GM12874 (cell line): ENCODE results near the gene TEX30.

ENCODE experiments used
- TF ChIP-seq, protein P1 (sequence below): IDR thresholded peaks from 2 replicates; pipeline ENCODE4 v1.5.1; 2011; ENCODE audit warnings: low read depth, mild to moderate bottlenecking, control low read depth, low read length, moderate library complexity; ENCODE audit not compliant: insufficient read depth

Gene TEX30

DNA sequence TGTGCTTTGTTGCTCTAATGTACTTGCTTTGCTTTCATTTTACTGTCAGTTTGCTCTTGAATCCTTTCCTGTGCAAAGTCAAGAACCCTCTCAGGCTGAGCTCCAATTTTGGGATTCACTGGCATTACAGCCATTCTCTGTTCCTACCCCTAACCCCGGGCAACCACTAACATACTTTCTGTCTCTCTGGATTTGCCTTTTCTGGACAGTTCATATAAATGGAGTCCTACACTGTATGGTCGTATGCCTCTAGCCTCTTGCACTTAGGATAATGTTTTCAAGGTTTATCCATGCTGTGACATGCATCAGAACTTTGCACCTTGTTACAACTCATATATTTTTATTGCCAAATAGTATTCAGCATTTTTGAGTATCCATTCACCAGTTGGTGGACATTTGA is 2.7 kb upstream of the TEX30 start:
- TF ChIP-seq, protein P1, sequence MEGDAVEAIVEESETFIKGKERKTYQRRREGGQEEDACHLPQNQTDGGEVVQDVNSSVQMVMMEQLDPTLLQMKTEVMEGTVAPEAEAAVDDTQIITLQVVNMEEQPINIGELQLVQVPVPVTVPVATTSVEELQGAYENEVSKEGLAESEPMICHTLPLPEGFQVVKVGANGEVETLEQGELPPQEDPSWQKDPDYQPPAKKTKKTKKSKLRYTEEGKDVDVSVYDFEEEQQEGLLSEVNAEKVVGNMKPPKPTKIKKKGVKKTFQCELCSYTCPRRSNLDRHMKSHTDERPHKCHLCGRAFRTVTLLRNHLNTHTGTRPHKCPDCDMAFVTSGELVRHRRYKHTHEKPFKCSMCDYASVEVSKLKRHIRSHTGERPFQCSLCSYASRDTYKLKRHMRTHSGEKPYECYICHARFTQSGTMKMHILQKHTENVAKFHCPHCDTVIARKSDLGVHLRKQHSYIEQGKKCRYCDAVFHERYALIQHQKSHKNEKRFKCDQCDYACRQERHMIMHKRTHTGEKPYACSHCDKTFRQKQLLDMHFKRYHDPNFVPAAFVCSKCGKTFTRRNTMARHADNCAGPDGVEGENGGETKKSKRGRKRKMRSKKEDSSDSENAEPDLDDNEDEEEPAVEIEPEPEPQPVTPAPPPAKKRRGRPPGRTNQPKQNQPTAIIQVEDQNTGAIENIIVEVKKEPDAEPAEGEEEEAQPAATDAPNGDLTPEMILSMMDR, result no peak

DNA sequence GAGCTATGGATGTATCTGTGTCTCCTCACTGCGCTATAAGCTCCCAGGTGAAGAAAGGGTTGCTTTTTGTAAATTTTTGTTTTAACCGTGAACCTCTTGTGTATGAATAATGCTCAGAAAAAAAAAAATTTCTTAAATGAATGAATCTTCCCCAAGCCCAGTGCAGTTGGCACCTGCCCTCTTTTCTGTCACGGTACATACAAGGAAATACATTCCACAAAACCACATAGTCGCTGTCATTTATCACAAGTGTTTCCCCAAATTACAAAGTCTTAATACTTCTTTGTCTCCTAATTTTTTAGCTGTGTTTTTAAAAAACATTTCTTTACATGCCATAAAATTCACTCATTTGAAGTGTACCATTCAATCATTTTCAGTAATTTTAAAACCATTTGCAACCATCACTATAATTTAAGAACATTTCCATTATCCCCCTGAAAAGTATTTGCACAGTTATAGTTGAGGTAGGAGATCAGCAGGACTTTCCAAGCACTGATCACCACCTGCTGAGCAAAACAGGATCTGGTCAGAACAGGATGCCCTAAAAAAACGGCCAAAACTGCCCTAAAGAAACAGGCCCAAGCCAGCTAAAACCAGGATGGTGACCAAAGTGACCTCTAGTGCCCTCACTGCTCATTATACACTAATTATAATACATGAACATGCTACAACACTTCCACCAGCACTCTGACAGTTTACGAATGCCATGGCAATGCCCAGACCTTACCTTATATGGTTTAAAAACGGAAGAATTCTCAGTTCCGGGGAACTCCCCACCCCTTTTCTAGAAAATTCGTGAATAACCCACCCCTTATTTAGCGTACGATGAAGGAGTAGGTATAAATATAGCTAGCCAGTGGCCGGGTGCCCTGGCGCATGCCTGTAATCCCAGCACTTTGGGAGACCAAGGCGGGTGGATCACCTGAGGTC is 1.3 kb upstream of the TEX30 start:
- TF ChIP-seq, protein P1, result no peak

DNA sequence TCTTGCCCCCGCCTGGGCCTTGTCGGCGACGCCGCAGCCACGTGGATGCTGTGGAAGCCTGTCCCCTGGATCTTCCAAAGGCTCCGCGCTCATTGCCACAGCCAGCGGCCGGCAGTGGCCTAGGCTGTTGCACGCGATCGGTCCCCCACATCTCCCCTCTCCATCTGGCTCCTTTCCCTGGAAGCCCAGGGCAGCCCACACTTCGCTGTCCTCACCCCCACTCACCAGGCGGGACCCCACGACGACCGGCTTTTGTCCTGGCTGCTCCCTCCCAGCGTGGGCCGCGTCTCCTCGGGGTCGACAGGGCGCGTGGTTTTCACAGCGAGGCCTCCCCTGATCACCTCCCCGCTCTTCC is 605 bp upstream of the TEX30 start:
- TF ChIP-seq, protein P1, result no peak

DNA sequence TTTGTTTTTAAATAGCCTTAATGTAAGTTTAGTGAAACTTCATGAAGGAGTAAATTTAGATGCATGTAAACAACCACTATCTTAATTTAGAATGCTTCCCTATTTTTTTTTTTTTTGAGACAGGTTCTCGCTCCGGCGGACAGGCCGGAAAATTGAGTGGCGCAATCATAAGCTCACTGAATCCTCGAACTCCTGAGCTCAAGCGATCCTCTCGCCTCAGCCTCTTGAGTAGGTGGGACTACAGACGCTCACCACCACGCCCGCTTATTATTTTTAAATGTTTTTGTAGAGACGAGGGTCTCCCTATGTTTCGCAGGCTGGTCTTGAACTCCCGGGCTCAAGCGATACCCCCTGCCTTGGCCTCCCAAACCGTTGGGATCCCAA is 1.6 kb downstream of the TEX30 start:
- TF ChIP-seq, protein P1, result no peak

DNA sequence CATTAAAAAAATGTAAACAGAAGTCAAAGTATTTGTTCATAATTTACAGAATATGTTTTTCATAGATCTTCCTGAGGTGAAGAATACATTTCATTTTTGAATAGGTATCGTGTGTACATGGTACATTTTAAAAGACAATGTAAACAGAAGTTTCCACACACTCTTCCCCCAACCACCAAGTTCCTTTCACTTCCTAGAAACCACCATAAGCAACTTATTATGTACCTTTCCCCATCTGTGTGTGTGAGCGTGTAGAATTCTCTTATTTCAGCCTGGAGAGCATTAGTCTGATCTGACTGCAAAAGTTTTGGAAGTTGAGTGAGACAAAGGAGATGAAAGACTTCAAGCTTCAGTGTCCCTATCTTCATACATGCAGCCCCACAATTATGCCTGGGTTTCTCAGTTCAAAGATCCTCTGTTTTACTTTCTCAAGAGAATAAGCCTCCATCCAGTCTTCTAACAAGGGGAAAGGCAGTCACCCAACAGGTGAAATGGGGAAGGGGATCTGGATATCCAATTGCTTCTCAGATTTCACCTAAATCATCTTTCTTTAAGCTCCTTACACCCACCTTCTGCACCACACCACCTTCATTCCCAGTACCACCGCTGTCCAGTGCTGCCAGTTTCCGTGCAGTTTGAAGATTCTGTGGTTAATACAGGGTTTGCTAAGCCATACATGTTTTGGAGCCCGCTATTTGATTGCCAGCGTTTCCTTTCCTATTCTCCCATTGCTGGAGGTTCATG is 2.1 kb downstream of the TEX30 start:
- TF ChIP-seq, protein P1, result no peak

DNA sequence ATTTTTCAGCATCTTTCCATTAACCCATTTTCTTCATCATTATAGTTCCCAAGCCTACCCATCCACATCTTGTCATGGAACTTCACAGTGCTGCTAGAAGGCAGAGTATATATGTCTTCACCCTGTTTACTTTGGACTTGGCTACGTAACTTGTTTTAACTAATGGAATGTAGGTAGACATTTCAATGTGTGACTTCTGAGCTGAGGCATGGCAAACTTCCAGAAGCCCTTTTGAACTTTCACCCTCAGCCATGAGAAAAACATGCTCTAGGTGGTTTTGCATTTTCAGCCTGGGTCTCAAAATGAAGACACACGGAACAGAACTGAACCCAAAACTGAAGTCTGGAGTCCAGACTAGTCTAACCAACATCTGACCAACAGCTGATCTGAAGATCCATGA is 3.2 kb downstream of the TEX30 start:
- TF ChIP-seq, protein P1, result no peak

DNA sequence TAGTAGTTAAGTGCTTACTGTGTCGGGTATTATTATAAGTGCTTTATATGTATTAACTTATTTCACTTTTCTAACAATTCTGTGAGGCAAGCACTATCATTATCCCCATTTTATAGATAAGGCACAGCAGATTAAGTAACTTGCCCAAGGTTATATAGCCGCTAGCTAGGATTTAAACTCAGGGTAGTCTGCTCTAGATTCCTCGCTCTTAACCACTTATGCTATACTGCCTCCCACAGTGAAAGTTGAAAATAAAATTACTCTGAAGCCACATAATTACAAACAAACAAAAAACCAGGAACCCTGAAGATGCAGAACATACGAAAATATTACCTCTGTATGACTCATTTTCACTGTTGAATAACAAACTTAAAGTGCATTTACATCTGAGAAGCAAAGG is 3.9 kb downstream of the TEX30 start:
- TF ChIP-seq, protein P1, result no peak
